Stimulated activated CD4-positive, alpha-beta T cell treated with anti-CD3 and anti-CD28 coated beads, Interleukin-1b, Interleukin-23, amount 100 ng/mL, for 1 hour (primary cell): ENCODE results near the gene TTC12.

Source experiments
- DNase-seq, 2 donors: peaks; one replicate each; pipeline ENCODE4 v3.0.0-alpha.2; 2020; ENCODE audit warnings: low read depth in 2 of 2

TTC12 gene

GRCh38 chr11:113405724-113406478 lies 91.5 kb downstream of the TTC12 start:
- no peak for DNase-seq

GRCh38 chr11:113407163-113407562 lies 92.8 kb downstream of the TTC12 start:
- no peak for DNase-seq

- no peak for DNase-seq
Observed at GRCh38 chr11:113408206-113408605, 93.8 kb downstream of the TTC12 start.

GRCh38 chr11:113408887-113409286 lies 94.5 kb downstream of the TTC12 start:
- DNase-seq, result no peak

GRCh38 chr11:113409526-113409925 lies 95.1 kb downstream of the TTC12 start:
- DNase-seq, result no peak

GRCh38 chr11:113410414-113411135 lies 96.2 kb downstream of the TTC12 start:
- DNase-seq, result no peak

GRCh38 chr11:113411536-113411935 lies 97.2 kb downstream of the TTC12 start:
- no peak for DNase-seq

GRCh38 chr11:113412675-113413074 lies 98.3 kb downstream of the TTC12 start:
- no peak for DNase-seq

GRCh38 chr11:113415343-113415742 lies 101.0 kb downstream of the TTC12 start:
- DNase-seq, result no peak
